A549 (cell line): ENCODE data around the gene MSL2. TPM values are rescaled to one million over a fixed set of nuclear protein-coding genes. Genes with fewer than 3 reads are reported as not detected.
"Not testable (repeated sequence)": the region's sequence is repeated elsewhere in the genome, so short reads cannot be mapped to it uniquely, and the experiment has no call there.

ENCODE experiments used
- ATAC-seq, 2 experiments: fragments of 200-7000 bp in 1 of 2; fragments of >200 bp in 1 of 2; cut with Nextera tagmentation in 1 of 2; cut with Tn5 transposase in 1 of 2; 3 replicates each; pipeline versions ENCODE4 v1.8.0 to v1.9.1; 2018 to 2020; ENCODE audit warnings: mild to moderate bottlenecking in 1 of 2, moderate library complexity in 1 of 2
- CTCF ChIA-PET: fragments of 300-600 bp; sonication (Branson Sonifier 250); formaldehyde crosslinking; extraction: SDS; loops from one replicate; lab custom pipeline; 2021; ENCODE audit warnings: antibody characterized with exemption, inconsistent platforms; lab: Yijun Ruan, JAX
- POLR2A ChIA-PET: fragments of 350-600 bp; formaldehyde crosslinking; extraction: SDS; loops from one replicate; lab custom pipeline; 2021; ENCODE audit warnings: antibody characterized with exemption, inconsistent platforms; lab: Yijun Ruan, JAX
- DNase-seq, 2 experiments: peaks; one replicate each; pipeline versions ENCODE4 v3.0.0 to v3.0.0-alpha.2; 2011 to 2016; ENCODE audit warnings: low read depth in 1 of 2, low spot score in 1 of 2
- FAIRE-seq: peaks from 2 replicates; lab custom pipeline; 2011; peaks lifted over from hg19 to GRCh38; lab: Jason Lieb, UNC
- H3K27ac ChIP-seq, 2 experiments: fragments of >200 bp; sonication (Bioruptor Twin); formaldehyde crosslinking; 3 replicates each; pipeline ENCODE4 v1.5.1; 2016 to 2017
- H3K4me1 ChIP-seq: fragments of >200 bp; sonication (Bioruptor Twin); formaldehyde crosslinking; 3 replicates; pipeline ENCODE4 v1.6.1; 2016
- H3K4me2 ChIP-seq: fragments of >200 bp; sonication (Bioruptor Twin); formaldehyde crosslinking; 3 replicates; pipeline ENCODE4 v1.6.1; 2016
- H3K4me3 ChIP-seq: fragments of >200 bp; sonication (Bioruptor Twin); formaldehyde crosslinking; 3 replicates; pipeline ENCODE4 v1.5.1; 2016
- H3K9me3 ChIP-seq: fragments of >200 bp; sonication (Bioruptor Twin); formaldehyde crosslinking; 3 replicates; pipeline ENCODE4 v1.6.1; 2016
- BHLHE40 ChIP-seq: IDR thresholded peaks from 2 replicates; pipeline ENCODE4 v1.6.1; 2012; ENCODE audit warnings: low read depth, low read length, inconsistent platforms
- CEBPB ChIP-seq, 2 experiments: fragments of >200 bp in 1 of 2; sonication (Bioruptor Twin) in 1 of 2; formaldehyde crosslinking in 1 of 2; IDR thresholded peaks; 2 replicates each; pipeline ENCODE4 v1.6.1; 2012 to 2016
- EHMT2 ChIP-seq: fragments of 200-600 bp; sonication (generic); IDR thresholded peaks from 2 replicates; pipeline ENCODE4 v1.6.1; 2016; ENCODE audit warnings: antibody characterized with exemption, low read depth, mild to moderate bottlenecking, moderate library complexity
- FOSB ChIP-seq: fragments of 250-450 bp; sonication (Bioruptor Pico); IDR thresholded peaks from 2 replicates; pipeline ENCODE4 v1.5.0; 2020; ENCODE audit warnings: mild to moderate bottlenecking, moderate library complexity
- FOSL2 ChIP-seq, 2 experiments: fragments of 450-650 bp in 1 of 2; fragments of >200 bp in 1 of 2; sonication (Bioruptor Twin) in 1 of 2; formaldehyde crosslinking; IDR thresholded peaks; 2 replicates each; pipeline versions ENCODE4 v1.5.0 to v1.6.1; 2016 to 2020; ENCODE audit warnings: mild to moderate bottlenecking in 1 of 2, moderate library complexity in 1 of 2
- FOXS1 ChIP-seq: fragments of 250-450 bp; sonication (Bioruptor Pico); IDR thresholded peaks from 2 replicates; pipeline ENCODE4 v1.5.0; 2020; ENCODE audit warnings: mild to moderate bottlenecking, moderate library complexity
- HMGXB4 ChIP-seq: fragments of 250-450 bp; sonication (Bioruptor Pico); IDR thresholded peaks from 2 replicates; pipeline ENCODE4 v1.5.0; 2021; ENCODE audit warnings: mild to moderate bottlenecking, moderate library complexity, borderline replicate concordance
- HOXB13 ChIP-seq: fragments of 250-450 bp; sonication (Bioruptor Pico); IDR thresholded peaks from 2 replicates; pipeline ENCODE4 v1.5.0; 2020; ENCODE audit warnings: low read depth, mild to moderate bottlenecking, moderate library complexity
- PBX3 ChIP-seq: IDR thresholded peaks from 2 replicates; pipeline ENCODE4 v1.6.1; 2012
- RAD21 ChIP-seq, 2 experiments: fragments of >200 bp in 1 of 2; sonication (Bioruptor Twin) in 1 of 2; formaldehyde crosslinking in 1 of 2; IDR thresholded peaks in 1 of 2; conservative IDR thresholded peaks in 1 of 2; 2 replicates in 1 of 2; 3 replicates in 1 of 2; pipeline ENCODE4 v1.6.1; 2012 to 2018; ENCODE audit warnings: inconsistent platforms in 1 of 2
- RNF2 ChIP-seq: fragments of 200-600 bp; sonication (generic); IDR thresholded peaks from 2 replicates; pipeline ENCODE4 v1.6.1; 2016; ENCODE audit warnings: low read depth, mild to moderate bottlenecking, antibody characterized with exemption, moderate library complexity, borderline replicate concordance
- SMC3 ChIP-seq: fragments of >200 bp; sonication (Bioruptor Twin); formaldehyde crosslinking; IDR thresholded peaks from 3 replicates; pipeline ENCODE4 v1.6.1; 2018; ENCODE audit warnings: inconsistent platforms
- TP53 ChIP-seq: fragments of 250-450 bp; sonication (Bioruptor Pico); IDR thresholded peaks from 2 replicates; pipeline ENCODE4 v1.5.0; 2021; ENCODE audit warnings: mild to moderate bottlenecking, moderate library complexity
- WGBS: methylation state at CpG from one replicate; pipeline ENCODE4 v1.1.6; 2017; ENCODE audit errors: missing lambda C conversion rate; 5-methylcytosine and 5-hydroxymethylcytosine counted together
- polyA plus RNA-seq, 4 experiments: library from polyadenylated mRNA; depleted of rRNA in 3 of 4; stranded (reverse); fragments of >200 nt; fragmentation: RNase III in 1 of 4; extraction: RNeasy Plus Mini Kit Qiagen cat#74134 plus additional on column Dnase treatment in 1 of 4; gene quantifications; 2 replicates in 3 of 4; 3 replicates in 1 of 4; pipeline ENCODE4 v1.2.3, GENCODE V29; 2011 to 2017
- TF ChIP-seq, protein P1 (sequence below): fragments of 150-350 bp; IDR thresholded peaks from 2 replicates; pipeline ENCODE4 v1.6.1; 2014; ENCODE audit warnings: low read depth, mild to moderate bottlenecking, low read length

MSL2 gene
- polyA plus RNA-seq, 2 of the 4 experiments (the other 2 are of a cell fraction) = 8.4 to 10.1 TPM

DNA sequence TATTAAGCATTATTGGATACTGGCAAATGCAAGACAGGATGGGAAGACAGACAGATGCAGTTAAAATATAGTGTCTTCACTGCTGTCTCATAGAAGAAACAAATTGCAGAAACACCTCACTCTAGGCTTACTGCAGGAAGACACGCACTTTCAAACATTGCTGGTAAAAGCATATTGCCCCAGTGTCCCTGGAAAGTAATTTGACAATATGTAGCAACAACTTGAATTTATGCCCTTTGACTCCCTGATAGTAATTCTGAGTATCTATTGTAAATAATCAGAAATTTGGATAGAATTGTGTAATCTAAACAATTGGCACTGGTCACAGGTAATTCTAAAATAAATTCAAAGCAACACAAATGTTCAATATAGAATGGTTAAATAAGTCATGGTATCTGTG, 62.0 kb downstream of the MSL2 start:
- Histone ChIP-seq H3K4me2 (no peak overlapping the region), H3K4me1 (no peaks in the 10 kb centered on the region), H3K4me3 (no peak overlapping the region), H3K27ac (no peak overlapping the region), H3K9me3 (no peaks in the 10 kb centered on the region)
- ATAC-seq (no peak), FAIRE-seq (no peak), DNase-seq (no peak)
- ChIA-PET POLR2A (no interaction called here), CTCF (interaction anchor here (0.6 kb wide), 1 partner anchor 27 kb away, joined by 3 read pairs; no protein-coding TSS in a partner anchor)
- TF ChIP-seq FOXS1 (CRISPR knock-in tag) = no peak
- TF ChIP-seq TP53 (CRISPR knock-in tag) = no peak
- TF ChIP-seq BHLHE40 = no peak
- TF ChIP-seq FOSL2 (IDR thresholded peaks at IDR 0.05) = no peak
- no peak for TF ChIP-seq FOSL2 (CRISPR knock-in tag; IDR thresholded peaks at IDR 0.05)
- no peak for TF ChIP-seq HOXB13 (CRISPR knock-in tag)
- WGBS = 78% methylated on average over 1 of the region's 1 CpG

DNA sequence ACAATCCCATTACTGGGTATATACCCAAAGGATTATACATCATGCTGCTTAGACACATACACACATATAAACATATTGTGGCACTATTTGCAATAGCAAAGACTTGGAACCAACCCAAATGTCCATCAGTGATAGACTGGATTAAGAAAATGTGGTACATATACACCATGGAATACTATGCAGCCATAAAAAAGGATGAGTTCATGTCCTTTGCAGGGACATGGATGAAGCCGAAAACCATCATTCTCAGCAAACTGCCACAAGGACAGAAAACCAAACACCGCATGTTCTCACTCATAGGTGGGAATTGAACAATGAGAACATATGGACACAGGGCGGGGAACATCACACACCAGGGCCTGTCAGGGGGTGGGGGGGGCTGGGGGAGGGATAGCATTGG, 64.5 kb downstream of the MSL2 start:
- DNase-seq, ATAC-seq, FAIRE-seq, POLR2A ChIA-PET, H3K4me1 ChIP-seq, CTCF ChIA-PET, H3K4me2 ChIP-seq, H3K4me3 ChIP-seq, H3K9me3 ChIP-seq, H3K27ac ChIP-seq: not testable (repeated sequence)
- WGBS = 100% methylated on average over 2 of the region's 3 CpGs

DNA sequence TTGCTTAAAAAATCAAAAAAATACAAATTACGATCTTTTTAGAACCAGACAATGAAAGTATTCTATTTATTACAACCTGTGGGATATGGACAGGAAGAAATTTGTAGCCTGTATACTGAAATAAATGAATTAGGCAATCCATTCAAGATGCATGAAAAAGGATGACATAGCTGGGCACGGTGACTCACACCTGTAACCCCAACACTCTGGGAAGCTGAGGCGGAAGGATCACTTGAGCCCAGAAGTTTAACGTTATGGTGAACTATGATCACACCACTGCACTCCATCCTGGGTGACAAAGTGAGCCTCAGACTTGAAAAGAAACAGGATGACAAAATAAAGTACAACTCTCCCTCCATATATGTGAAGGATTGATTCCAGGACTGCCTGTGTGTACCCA, 74.1 kb downstream of the MSL2 start:
- no peak overlapping the region for H3K4me3 ChIP-seq
- POLR2A ChIA-PET = no interaction called here
- no peak overlapping the region for H3K27ac ChIP-seq
- no peak for TF ChIP-seq PBX3
- TF ChIP-seq, protein P1, sequence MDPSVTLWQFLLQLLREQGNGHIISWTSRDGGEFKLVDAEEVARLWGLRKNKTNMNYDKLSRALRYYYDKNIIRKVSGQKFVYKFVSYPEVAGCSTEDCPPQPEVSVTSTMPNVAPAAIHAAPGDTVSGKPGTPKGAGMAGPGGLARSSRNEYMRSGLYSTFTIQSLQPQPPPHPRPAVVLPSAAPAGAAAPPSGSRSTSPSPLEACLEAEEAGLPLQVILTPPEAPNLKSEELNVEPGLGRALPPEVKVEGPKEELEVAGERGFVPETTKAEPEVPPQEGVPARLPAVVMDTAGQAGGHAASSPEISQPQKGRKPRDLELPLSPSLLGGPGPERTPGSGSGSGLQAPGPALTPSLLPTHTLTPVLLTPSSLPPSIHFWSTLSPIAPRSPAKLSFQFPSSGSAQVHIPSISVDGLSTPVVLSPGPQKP = no peak
- TF ChIP-seq SMC3 = no peak
- no peak for TF ChIP-seq RNF2
- no peak for TF ChIP-seq CEBPB (IDR thresholded peaks at IDR 0.05)
- no peak for TF ChIP-seq HOXB13 (CRISPR knock-in tag)
- TF ChIP-seq RAD21 (conservative IDR thresholded peaks at IDR 0.05 in 1 of 2, IDR thresholded peaks at IDR 0.05 in 1 of 2) = no peak
- no peak for TF ChIP-seq FOSB (CRISPR knock-in tag)
- TF ChIP-seq HMGXB4 (CRISPR knock-in tag) = no peak
- TF ChIP-seq EHMT2 = no peak
- TF ChIP-seq, all 56 proteins: peak for 0
- FAIRE-seq = no peak
- 70% methylated on average over 4 of the region's 4 CpGs for WGBS
- Histone ChIP-seq H3K4me2 (no peak overlapping the region), H3K9me3 (no peaks in the 10 kb centered on the region), H3K4me1 (no peaks in the 10 kb centered on the region)
- no peak for DNase-seq
- CTCF ChIA-PET = no interaction called here
- no peak for ATAC-seq
